ENCODE data around the gene SMARCA2. TPM values are rescaled to one million over a fixed set of nuclear protein-coding genes. Genes with fewer than 3 reads are reported as not detected.

The SMARCA2 gene
- total and polyA plus RNA-seq, 9 of the 15 experiments (the other 6 are each of a cell fraction or from before 2014, with no cell fraction given): 8.0 to 34.8 (median 25.5) TPM

- TF ChIP-seq, protein P1, sequence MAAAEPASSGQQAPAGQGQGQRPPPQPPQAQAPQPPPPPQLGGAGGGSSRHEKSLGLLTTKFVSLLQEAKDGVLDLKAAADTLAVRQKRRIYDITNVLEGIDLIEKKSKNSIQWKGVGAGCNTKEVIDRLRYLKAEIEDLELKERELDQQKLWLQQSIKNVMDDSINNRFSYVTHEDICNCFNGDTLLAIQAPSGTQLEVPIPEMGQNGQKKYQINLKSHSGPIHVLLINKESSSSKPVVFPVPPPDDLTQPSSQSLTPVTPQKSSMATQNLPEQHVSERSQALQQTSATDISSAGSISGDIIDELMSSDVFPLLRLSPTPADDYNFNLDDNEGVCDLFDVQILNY (CRISPR knock-in tag; IDR thresholded peaks at IDR 0.05): no peak
- TF ChIP-seq SETDB1 (IDR thresholded peaks at IDR 0.05; ENCODE audit: low read length): no peak
- TF ChIP-seq GABPB2 (CRISPR knock-in tag; conservative IDR thresholded peaks at IDR 0.05): no peak
- TF ChIP-seq NFIC (IDR thresholded peaks at IDR 0.05): no peak
These were observed 28.8 kb downstream of the SMARCA2 start (continued) for GRCh38 chr9:2043881-2044462.

GRCh38 chr9:2047144-2047671 is 32.1 kb downstream of the SMARCA2 start:
- intact Hi-C loops (cut with micrococcal nuclease) (no loop called here), in situ Hi-C loops (cut with MboI) (no loop called here)
- ATAC-seq: no peak
- no peak for FAIRE-seq
- Histone ChIP-seq H3K79me2 (ENCODE audit: control insufficient read depth, insufficient read depth, low read length) (no peaks in the 10 kb centered on the region), H3K27me3 (ENCODE audit: control insufficient read depth in 2 of 2, insufficient read depth in 2 of 2, low read length in 2 of 2) (no peaks in the 10 kb centered on the region), H3K4me1 (replicated peaks in 1 of 2; ENCODE audit: control insufficient read depth in 2 of 2, insufficient read depth in 2 of 2, low read length in 2 of 2) (no peaks in the 10 kb centered on the region), H3K9ac (ENCODE audit: insufficient read depth in 1 of 2, low read depth in 2 of 2, low read length in 2 of 2) (no peak overlapping the region), H3K27ac (ENCODE audit: extremely low read depth, low read depth, low read length) (no peak overlapping the region), H4K20me1 (replicated peaks; ENCODE audit: control insufficient read depth, insufficient read depth, low read length) (no peaks in the 10 kb centered on the region), H3K9me3 (replicated peaks; ENCODE audit: control insufficient read depth, insufficient read depth, low read depth, low read length) (no peaks in the 10 kb centered on the region), H3K4me2 (ENCODE audit: insufficient read depth, low read length) (no peak overlapping the region), H2AFZ (ENCODE audit: low read depth, low read length) (no peak overlapping the region), H3K36me3 (ENCODE audit: control insufficient read depth, insufficient read depth, low read length) (peaks cover 15% of the 10 kb centered on the region; the same call in 2 of the 3 replicates), H3K9me1 (ENCODE audit: control insufficient read depth, insufficient read depth, low read length) (no peaks in the 10 kb centered on the region), H3K4me3 (no peak overlapping the region)
- ChIA-PET CTCF (ENCODE audit: low intra/inter-chr PET ratio) (no interaction called here), POLR2A (no interaction called here)
- no peak for TF ChIP-seq ZNF263 (CRISPR knock-in tag; IDR thresholded peaks at IDR 0.05; ENCODE audit: borderline replicate concordance)
- no peak for TF ChIP-seq NBN (IDR thresholded peaks at IDR 0.05; ENCODE audit: low read depth)
- BruUV-seq (replicated peaks): no TSS peak
- DNase-seq (ENCODE audit: extremely low read depth in 1 of 4, low spot score in 3 of 4): no peak
- 90% methylated on average over 2 of the region's 54 CpGs for WGBS (ENCODE audit: insufficient coverage, low coverage, missing lambda C conversion rate)

Measured in K562 (cell line).